Activated T-helper 1 cell treated with anti-CD3 and anti-CD28 coated beads, Interleukin-12 subunit alpha, Interleukin-12 subunit beta, Interleukin-2, Interleukin-4 antibody, amounts not matched to agents 30 ng/mL and 10 ng/mL and 1 ng/mL, durations not matched to agents 14 hours and 24 hours and 36 hours (primary cell): ENCODE data around the gene SLC22A15. TPM values are rescaled to one million over a fixed set of nuclear protein-coding genes. Genes with fewer than 3 reads are reported as not detected.
A peak's percentile ranks its signal among the peaks of the same experiment; 100 is the strongest.
"Not testable (repeated sequence)": the region's sequence is repeated elsewhere in the genome, so short reads cannot be mapped to it uniquely, and the experiment has no call there.

Source experiments
- DNase-seq: peaks from one replicate; pipeline ENCODE4 v3.0.0; 2021; ENCODE audit warnings: low spot score
- H3K27ac Mint-ChIP-seq: one replicate; pipeline ENCODE4 v1.8.0; 2021; ENCODE audit warnings: mild to moderate bottlenecking, mixed read lengths
- H3K27me3 Mint-ChIP-seq: one replicate; pipeline ENCODE4 v1.8.0; 2022; ENCODE audit warnings: mild to moderate bottlenecking, moderate library complexity, mixed read lengths; ENCODE audit not compliant: insufficient read depth
- H3K36me3 Mint-ChIP-seq: one replicate; pipeline ENCODE4 v1.8.0; 2021; ENCODE audit warnings: low read depth, mixed read lengths
- H3K4me1 Mint-ChIP-seq: one replicate; pipeline ENCODE4 v1.8.0; 2021; ENCODE audit warnings: low read depth, mixed read lengths
- H3K4me3 Mint-ChIP-seq: one replicate; pipeline ENCODE4 v1.8.0; 2021; ENCODE audit warnings: mild to moderate bottlenecking, moderate library complexity, mixed read lengths
- H3K9me3 Mint-ChIP-seq: one replicate; pipeline ENCODE4 v1.8.0; 2021; ENCODE audit warnings: mixed read lengths
- intact Hi-C: fragments of 100-400 bp; cut with micrococcal nuclease; formaldehyde crosslinking; loops from one replicate; pipeline ENCODE4 v1.15.1; 2024
- total RNA-seq: library from RNA; stranded (reverse); gene quantifications from 2 replicates; pipeline ENCODE4 v1.2.3, GENCODE V29; 2022

Gene SLC22A15
- total RNA-seq, 1 donor from 2014 or later = 0.23 TPM

- intact Hi-C loops = no loop called here
- H3K27ac Mint-ChIP-seq = no peak overlapping the region
- no peaks in the 10 kb centered on the region for H3K4me1 Mint-ChIP-seq
- H3K27me3 Mint-ChIP-seq = peaks cover 34% of the 10 kb centered on the region
- no peaks in the 10 kb centered on the region for H3K9me3 Mint-ChIP-seq
- no peak for DNase-seq
- H3K4me3 Mint-ChIP-seq = no peak overlapping the region
- H3K36me3 Mint-ChIP-seq = no peaks in the 10 kb centered on the region
Observed at GRCh38 chr1:115969509-115969908, 6.8 kb upstream of the SLC22A15 start.

GRCh38 chr1:115971778-115972177, 4.5 kb upstream of the SLC22A15 start:
- H3K4me1 Mint-ChIP-seq, H3K9me3 Mint-ChIP-seq, H3K4me3 Mint-ChIP-seq, DNase-seq, H3K36me3 Mint-ChIP-seq, intact Hi-C loops, H3K27ac Mint-ChIP-seq: not testable (repeated sequence)
- peaks cover 39% of the 10 kb centered on the region for H3K27me3 Mint-ChIP-seq

- H3K4me3 Mint-ChIP-seq = no peak overlapping the region
- intact Hi-C loops = no loop called here
- H3K9me3 Mint-ChIP-seq = no peaks in the 10 kb centered on the region
- H3K36me3 Mint-ChIP-seq = no peaks in the 10 kb centered on the region
- no peak for DNase-seq
- peaks cover 4% of the 10 kb centered on the region for H3K4me1 Mint-ChIP-seq
- peaks cover 46% of the 10 kb centered on the region for H3K27me3 Mint-ChIP-seq
- H3K27ac Mint-ChIP-seq = no peak overlapping the region
Observed at GRCh38 chr1:115973154-115973553, 3.2 kb upstream of the SLC22A15 start.

- Mint-ChIP-seq H3K36me3 (no peaks in the 10 kb centered on the region), H3K4me3 (peak overlapping the region; percentile 86), H3K9me3 (no peaks in the 10 kb centered on the region), H3K27ac (no peak overlapping the region), H3K27me3 (peaks cover 52% of the 10 kb centered on the region), H3K4me1 (peaks cover 4% of the 10 kb centered on the region)
- intact Hi-C loops = loop anchor here (2.0 kb wide), 1 partner anchor 367 kb away; no protein-coding TSS in a partner anchor
- no peak for DNase-seq
Observed at GRCh38 chr1:115975569-115976061, 698 bp upstream of the SLC22A15 start.

- Mint-ChIP-seq H3K4me1 (peaks cover 4% of the 10 kb centered on the region), H3K9me3 (no peaks in the 10 kb centered on the region), H3K27me3 (peaks cover 51% of the 10 kb centered on the region), H3K27ac (no peak overlapping the region), H3K36me3 (no peaks in the 10 kb centered on the region), H3K4me3 (peak overlapping the region; percentile 81)
- intact Hi-C loops = loop anchor here (2.0 kb wide), 1 partner anchor 368 kb away; no protein-coding TSS in a partner anchor
- no peak for DNase-seq
Observed at GRCh38 chr1:115976921-115977498, 697 bp downstream of the SLC22A15 start.

- no peak overlapping the region for H3K27ac Mint-ChIP-seq
- no peaks in the 10 kb centered on the region for H3K9me3 Mint-ChIP-seq
- no peaks in the 10 kb centered on the region for H3K36me3 Mint-ChIP-seq
- peaks cover 51% of the 10 kb centered on the region for H3K27me3 Mint-ChIP-seq
- no peak for DNase-seq
- intact Hi-C loops = loop anchor here (2.0 kb wide), 1 partner anchor 369 kb away; no protein-coding TSS in a partner anchor
- H3K4me3 Mint-ChIP-seq = peak overlapping the region; percentile 81
- peaks cover 4% of the 10 kb centered on the region for H3K4me1 Mint-ChIP-seq
Observed at GRCh38 chr1:115977499-115978258, 1.4 kb downstream of the SLC22A15 start.

- intact Hi-C loops = no loop called here
Observed at GRCh38 chr1:115978292-115978941, 2.1 kb downstream of the SLC22A15 start.

GRCh38 chr1:115980156-115980555, 3.8 kb downstream of the SLC22A15 start:
- Mint-ChIP-seq H3K27ac (no peak overlapping the region), H3K4me3 (no peak overlapping the region), H3K4me1 (peaks cover 4% of the 10 kb centered on the region), H3K27me3 (peaks cover 36% of the 10 kb centered on the region), H3K36me3 (no peaks in the 10 kb centered on the region), H3K9me3 (no peaks in the 10 kb centered on the region)
- no peak for DNase-seq
- intact Hi-C loops = loop anchor here (2.0 kb wide), 1 partner anchor 263 kb away; no protein-coding TSS in a partner anchor

More at GRCh38 chr1:115978292-115978941, 2.1 kb downstream of the SLC22A15 start:
- no peak for DNase-seq
- Mint-ChIP-seq H3K27ac (no peak overlapping the region), H3K4me3 (no peak overlapping the region), H3K36me3 (no peaks in the 10 kb centered on the region), H3K9me3 (no peaks in the 10 kb centered on the region), H3K27me3 (peaks cover 45% of the 10 kb centered on the region), H3K4me1 (peaks cover 4% of the 10 kb centered on the region)

GRCh38 chr1:115980998-115981993, 5.0 kb downstream of the SLC22A15 start:
- H3K27ac Mint-ChIP-seq = no peak overlapping the region
- DNase-seq = no peak
- H3K9me3 Mint-ChIP-seq = no peaks in the 10 kb centered on the region
- H3K36me3 Mint-ChIP-seq = no peaks in the 10 kb centered on the region
- no peak overlapping the region for H3K4me3 Mint-ChIP-seq
- H3K4me1 Mint-ChIP-seq = no peaks in the 10 kb centered on the region
- peaks cover 30% of the 10 kb centered on the region for H3K27me3 Mint-ChIP-seq
- intact Hi-C loops = loop anchor here (1.0 to 2.0 kb wide), 2 partner anchors 174 to 264 kb away; no protein-coding TSS in a partner anchor

GRCh38 chr1:115982400-115982799, 6.1 kb downstream of the SLC22A15 start:
- no peak for DNase-seq
- no peaks in the 10 kb centered on the region for H3K36me3 Mint-ChIP-seq
- H3K4me3 Mint-ChIP-seq = no peak overlapping the region
- H3K9me3 Mint-ChIP-seq = no peaks in the 10 kb centered on the region
- H3K27me3 Mint-ChIP-seq = peaks cover 28% of the 10 kb centered on the region
- intact Hi-C loops = no loop called here
- H3K27ac Mint-ChIP-seq = no peak overlapping the region
- no peaks in the 10 kb centered on the region for H3K4me1 Mint-ChIP-seq

GRCh38 chr1:115983584-115983983, 7.3 kb downstream of the SLC22A15 start:
- H3K36me3 Mint-ChIP-seq = no peaks in the 10 kb centered on the region
- H3K27me3 Mint-ChIP-seq = peaks cover 16% of the 10 kb centered on the region
- H3K27ac Mint-ChIP-seq = no peak overlapping the region
- no peaks in the 10 kb centered on the region for H3K4me1 Mint-ChIP-seq
- DNase-seq = no peak
- no peaks in the 10 kb centered on the region for H3K9me3 Mint-ChIP-seq
- intact Hi-C loops = no loop called here
- H3K4me3 Mint-ChIP-seq = no peak overlapping the region

- Mint-ChIP-seq H3K9me3 (no peaks in the 10 kb centered on the region), H3K27ac (no peak overlapping the region), H3K36me3 (no peaks in the 10 kb centered on the region), H3K27me3 (peaks cover 2% of the 10 kb centered on the region), H3K4me3 (no peak overlapping the region), H3K4me1 (no peaks in the 10 kb centered on the region)
- no peak for DNase-seq
- intact Hi-C loops = no loop called here
Observed at GRCh38 chr1:115987623-115988022, 11.3 kb downstream of the SLC22A15 start.
